H4 (cell line): ENCODE measurements around the gene KCNH6. TPM values are rescaled to one million over a fixed set of nuclear protein-coding genes. Genes with fewer than 3 reads are reported as not detected.

Experiments used
- DNase-seq: peaks from one replicate; pipeline ENCODE4 v3.0.0-alpha.2; 2015; ENCODE audit warnings: low spot score
- total RNA-seq: library from RNA; depleted of rRNA; stranded (reverse); fragments of >200 nt; shearing (Covaris generic); gene quantifications from 2 replicates; pipeline ENCODE4 v1.2.3, GENCODE V29; 2014

The KCNH6 gene
- total RNA-seq, 1 experiment from 2014 or later = not detected

DNA sequence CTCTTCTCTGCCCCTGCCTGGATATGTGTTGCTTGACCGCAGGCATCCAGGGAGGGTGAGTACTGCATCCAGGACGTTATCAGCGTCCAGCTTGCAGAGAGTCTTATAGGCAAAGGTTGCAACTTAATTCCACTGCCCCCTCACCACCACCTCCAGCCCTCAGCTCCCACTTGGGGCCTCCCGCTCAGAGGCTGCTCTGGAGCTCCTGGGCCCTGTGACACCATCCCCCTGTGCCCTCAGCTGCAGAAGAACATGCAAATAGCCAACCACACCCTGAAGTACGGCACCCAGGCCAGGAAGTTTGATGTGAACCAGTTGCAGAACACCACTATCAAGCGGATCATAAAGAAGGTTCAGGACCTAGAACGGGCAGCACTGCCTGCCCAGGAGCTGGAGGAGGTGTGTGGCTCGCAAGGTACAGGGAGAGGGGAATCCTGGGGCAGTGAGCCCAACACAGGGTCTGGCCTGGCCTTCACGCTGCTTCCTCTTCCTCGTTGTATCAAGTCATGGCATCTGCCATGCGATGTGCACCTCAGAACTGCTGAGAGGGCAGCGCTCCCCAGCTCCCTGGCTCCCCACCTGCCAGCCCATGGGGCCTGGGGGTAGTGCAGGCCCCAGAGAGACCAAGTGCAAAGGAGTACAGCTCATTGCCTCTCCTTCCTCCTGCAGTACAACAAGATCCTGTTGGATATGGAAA, 36.7 kb upstream of the KCNH6 start:
- DNase-seq = no peak

DNA sequence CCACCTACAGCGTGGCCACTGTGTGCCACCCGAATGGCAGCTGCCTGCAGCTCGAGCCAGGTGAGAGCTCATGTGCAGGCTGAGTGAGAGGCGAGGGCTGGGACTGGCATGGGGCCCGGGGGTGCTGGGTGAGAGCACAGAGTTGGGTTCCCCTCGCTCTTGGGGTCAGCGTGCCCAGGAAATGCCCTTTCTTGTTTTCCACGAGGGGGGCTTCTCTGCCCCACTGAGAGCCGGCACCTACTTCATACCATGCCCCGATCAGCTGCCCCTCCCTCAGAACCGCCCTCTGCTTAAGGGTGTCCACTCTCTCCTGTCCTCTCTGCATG, 36.2 kb upstream of the KCNH6 start:
- no peak for DNase-seq

DNA sequence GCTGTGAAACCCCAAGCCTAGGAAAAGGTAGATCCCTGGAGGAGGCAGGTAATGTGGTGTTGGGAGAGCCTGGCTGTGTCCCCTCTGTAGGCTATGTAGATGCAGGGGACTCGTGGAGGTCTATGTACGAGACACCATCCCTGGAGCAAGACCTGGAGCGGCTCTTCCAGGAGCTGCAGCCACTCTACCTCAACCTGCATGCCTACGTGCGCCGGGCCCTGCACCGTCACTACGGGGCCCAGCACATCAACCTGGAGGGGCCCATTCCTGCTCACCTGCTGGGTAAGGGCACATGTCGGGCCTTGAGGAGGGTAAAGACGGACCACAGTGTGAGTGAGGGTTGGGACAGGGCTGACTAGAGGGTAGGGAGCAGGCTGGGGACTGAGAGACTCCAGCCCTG, 34.3 kb upstream of the KCNH6 start:
- no peak for DNase-seq

DNA sequence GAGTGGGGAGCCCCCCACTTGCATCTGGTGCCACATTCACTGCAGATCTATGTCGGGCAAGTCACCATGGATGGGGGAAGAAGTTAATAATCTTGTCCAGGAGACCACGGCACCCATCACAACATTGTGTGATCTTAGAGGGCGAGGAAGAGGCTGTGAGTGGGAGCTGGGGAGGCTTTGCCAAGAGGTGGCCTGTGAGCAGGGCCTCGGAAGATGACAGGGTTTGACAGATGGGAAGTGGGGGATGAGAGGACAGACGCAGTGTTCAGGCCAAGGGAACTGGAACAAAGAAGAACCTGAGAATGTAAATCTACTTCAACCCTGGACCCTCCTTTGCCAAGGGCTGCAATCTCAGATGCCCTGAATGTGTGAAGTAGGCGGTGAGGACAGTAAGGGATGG, 33.9 kb upstream of the KCNH6 start:
- no peak for DNase-seq

DNA sequence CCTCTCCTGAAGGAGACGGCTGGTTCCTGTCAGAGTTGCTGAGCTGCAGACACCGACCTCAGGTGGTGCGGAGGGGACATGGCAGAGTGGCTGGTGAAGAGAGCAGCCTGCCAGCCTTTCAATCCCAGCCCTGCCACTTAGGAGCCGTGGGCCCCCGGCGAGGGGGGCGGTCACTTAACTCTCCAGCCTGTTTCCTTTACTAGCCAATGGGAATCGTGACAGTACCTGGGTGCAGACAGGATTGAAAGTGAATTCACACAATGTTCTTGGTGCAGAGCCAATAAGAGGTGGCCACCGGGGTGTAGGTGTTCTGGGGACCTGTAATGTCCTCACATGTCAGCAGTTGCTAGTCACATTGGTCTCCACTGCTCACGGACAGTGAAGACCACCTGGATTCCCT, 32.8 kb upstream of the KCNH6 start:
- DNase-seq = no peak

DNA sequence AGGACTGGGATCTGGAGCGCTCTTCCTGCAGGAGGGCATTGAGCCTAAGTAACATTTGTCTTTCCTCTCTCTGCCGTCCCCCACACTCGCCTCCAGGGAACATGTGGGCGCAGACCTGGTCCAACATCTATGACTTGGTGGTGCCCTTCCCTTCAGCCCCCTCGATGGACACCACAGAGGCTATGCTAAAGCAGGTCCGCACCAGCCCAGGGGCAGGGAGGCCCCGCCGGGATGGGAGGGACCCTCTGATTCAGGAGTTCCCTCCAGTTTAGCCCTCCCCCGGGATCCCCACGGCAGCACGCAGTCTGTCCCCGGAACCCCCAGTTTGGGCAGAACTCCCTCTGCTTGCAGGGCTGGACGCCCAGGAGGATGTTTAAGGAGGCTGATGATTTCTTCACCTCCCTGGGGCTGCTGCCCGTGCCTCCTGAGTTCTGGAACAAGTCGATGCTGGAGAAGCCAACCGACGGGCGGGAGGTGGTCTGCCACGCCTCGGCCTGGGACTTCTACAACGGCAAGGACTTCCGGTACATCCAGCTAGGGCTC, 32.2 kb upstream of the KCNH6 start:
- no peak for DNase-seq

DNA sequence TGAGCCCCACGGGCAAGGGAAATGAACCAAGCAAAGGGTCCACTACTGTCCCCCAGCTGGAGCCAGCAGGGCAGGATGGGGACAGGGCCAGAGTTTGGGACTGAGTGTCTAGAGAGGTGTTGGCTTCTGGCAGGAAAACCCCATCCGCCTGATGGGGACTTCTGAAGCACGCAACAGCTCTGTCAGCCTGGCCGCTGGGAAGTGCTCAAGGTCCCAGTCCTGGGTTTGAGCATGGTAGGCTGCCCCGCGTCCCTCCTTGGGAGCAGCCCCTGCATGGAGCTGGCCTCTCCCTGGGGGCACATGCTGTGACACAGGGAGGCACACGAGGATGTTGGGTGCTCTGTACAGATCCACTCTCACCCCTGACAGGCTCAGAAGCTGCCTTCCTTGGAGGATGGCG, 31.7 kb upstream of the KCNH6 start:
- no peak for DNase-seq

DNA sequence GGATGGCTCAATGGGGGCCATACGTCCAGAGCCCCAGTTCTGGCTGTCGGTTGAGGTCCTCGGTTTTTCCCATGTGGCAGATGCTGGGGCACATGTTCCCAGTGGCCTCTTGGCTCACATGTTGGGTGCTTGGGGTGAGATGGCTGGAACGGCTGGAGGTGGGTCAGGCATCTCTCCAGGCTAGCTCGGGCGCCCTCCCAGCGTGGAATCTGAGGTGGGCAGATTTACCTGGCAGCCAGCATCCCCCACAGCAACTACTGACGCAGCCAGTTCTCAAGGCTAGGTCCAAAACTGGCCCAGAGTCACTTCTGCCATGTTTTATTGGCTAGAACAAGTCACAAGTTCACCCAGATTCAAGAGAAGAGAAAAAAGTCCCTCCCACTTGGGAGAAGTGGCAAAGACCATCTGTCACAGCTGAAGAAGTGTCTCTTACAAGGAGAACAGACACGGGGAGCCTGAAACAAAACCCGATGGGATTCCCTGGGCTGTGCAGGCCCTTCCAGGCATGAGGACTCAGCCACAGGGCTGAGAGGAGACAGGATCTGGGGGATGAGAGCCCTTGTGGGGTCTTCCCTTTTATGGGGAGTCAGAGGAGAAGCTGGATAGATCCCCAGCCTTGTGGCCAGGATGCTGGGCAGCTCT, 31.1 kb upstream of the KCNH6 start:
- no peak for DNase-seq

DNA sequence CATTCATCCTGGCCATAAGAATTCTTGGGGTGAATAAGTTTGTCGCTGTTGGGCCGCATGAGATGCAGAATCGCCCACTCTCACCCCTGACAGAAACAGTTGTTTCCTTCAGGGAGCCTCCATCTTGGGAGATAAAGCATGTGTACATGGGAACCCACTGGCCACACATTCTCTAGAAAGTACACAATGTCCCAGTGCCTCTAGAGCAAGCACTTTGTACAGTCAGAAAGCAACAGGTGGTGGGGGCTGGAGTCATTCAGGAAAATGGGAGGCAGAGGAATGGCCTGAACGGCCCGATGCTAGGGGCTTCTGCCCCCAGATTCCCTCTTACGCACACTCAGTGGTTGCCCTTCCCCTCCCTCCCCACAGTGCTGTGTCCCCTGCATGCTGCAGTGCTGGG, 30.2 kb upstream of the KCNH6 start:
- DNase-seq = no peak

DNA sequence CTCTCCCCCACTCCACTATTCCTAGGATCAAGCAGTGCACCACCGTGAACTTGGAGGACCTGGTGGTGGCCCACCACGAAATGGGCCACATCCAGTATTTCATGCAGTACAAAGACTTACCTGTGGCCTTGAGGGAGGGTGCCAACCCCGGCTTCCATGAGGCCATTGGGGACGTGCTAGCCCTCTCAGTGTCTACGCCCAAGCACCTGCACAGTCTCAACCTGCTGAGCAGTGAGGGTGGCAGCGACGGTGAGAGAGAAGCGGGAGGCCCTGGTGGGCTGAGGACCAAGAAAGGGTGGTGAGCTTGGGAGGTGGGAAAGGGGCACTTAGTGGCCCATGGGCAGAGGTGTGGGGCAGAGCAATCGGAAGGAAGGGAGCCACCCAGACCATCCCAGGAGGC, 29.7 kb upstream of the KCNH6 start:
- no peak for DNase-seq

DNA sequence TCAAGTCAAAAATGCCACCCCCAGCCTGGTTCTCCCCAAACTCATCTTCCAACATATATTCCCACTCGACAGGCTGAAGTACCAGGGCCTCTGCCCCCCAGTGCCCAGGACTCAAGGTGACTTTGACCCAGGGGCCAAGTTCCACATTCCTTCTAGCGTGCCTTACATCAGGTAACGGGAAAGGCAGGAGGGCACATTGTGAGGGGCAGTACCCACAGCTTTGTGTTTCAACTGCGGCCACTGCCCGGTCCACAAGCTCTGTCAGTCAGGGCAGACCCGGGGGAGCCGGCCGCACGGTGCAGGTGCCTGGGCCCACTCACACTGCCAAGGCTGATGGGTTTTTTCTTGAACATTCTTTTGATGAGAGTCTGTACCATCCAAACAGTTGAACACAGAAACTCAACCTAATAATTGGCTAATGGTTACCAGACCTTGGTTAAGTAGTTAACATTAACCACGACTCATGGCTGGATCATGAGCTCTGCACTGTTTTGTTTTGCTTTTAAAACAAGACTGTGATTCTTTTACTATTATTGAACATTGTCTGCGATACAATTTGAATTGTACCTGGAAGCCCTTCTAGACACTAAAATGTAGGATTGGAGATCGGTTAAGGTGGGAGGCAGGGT, 28.7 kb upstream of the KCNH6 start:
- no peak for DNase-seq

DNA sequence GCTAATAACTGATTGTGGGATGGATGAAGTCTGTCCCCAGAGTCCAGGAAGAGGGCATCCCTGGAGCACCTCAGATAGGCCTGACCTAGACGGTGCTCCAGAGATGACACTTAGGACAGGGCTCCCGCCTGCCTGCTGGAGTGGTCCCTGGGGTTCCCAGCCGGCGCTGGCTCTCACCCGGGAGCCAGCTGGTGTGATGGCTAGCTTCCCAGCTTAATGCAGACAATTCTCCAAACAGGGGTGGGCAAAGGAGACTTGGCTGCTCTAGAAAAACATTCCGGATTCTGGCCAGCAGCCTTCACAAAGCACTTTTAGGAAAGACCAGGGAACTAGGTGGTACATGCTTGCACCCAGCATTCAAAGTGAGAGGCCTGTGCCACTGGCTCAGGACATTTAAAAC, 27.7 kb upstream of the KCNH6 start:
- no peak for DNase-seq

DNA sequence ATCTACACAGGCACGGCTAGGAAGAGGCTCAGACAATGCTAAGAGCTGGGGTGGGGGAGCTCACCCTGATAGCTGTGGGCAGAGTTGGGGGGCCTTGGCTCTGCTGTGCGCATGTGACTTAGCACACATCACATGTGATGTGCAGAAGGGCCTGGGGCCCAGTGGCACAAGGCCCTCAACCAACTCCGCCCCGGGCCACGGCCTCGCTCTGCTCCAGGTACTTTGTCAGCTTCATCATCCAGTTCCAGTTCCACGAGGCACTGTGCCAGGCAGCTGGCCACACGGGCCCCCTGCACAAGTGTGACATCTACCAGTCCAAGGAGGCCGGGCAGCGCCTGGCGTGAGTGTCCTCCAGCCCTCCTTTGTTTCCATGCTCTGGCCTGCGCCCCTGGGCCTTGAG, 27.0 kb upstream of the KCNH6 start:
- DNase-seq = no peak

DNA sequence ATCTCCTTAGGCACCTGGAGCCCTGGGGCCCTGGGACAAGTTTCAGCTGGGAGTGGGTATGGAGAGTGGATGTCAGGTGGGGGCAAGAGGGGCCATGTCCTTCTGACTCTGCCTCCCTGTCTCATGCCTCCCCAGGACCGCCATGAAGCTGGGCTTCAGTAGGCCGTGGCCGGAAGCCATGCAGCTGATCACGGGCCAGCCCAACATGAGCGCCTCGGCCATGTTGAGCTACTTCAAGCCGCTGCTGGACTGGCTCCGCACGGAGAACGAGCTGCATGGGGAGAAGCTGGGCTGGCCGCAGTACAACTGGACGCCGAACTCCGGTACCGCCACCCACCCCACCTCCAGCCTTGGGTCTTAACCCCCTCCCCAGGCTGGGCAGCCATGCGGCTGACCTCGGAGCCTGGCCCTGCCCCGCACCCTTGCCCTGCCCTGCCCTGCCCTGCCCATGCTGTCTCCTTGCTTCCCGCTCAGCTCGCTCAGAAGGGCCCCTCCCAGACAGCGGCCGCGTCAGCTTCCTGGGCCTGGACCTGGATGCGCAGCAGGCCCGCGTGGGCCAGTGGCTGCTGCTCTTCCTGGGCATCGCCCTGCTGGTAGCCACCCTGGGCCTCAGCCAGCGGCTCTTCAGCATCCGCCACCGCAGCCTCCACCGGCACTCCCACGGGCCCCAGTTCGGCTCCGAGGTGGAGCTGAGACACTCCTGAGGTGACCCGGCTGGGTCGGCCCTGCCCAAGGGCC, 26.3 kb upstream of the KCNH6 start:
- DNase-seq = no peak

DNA sequence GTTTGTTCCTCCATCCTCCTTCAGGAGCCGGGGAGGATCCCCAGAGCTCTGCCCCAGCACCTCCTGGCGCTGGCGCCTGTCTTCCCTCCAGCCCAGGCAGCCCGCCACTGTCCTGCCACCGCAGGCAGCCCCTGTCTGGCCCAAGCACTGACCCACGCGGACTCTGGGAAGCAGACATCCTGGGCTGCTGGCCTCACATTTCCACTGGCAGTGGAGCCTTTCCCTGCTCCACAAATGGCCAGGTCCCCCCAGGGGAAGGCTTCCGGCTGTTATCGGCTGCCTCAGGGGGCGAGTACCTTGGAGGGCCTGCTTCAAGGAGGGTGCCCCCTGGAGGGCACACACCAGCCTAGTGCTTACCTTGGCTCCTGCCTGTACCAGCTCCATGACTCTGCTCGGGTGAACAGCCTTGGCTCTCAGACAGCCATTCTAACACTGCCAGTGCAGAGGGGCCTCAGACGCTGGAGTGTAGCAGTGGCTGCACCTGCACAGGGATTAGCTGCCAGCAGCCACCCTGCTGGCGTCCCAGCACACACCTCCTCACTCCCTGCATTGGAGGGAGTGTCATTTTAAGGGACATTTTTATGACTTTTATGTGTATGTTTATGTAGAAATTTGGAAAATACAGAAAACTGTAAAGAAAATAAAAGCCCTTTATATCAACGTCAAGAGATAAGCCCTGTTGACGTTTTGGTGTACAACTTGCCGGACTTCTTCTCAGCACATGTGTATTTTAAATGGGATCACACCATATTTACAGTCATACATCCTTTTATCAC, 25.3 kb upstream of the KCNH6 start:
- DNase-seq = peak; percentile 54

DNA sequence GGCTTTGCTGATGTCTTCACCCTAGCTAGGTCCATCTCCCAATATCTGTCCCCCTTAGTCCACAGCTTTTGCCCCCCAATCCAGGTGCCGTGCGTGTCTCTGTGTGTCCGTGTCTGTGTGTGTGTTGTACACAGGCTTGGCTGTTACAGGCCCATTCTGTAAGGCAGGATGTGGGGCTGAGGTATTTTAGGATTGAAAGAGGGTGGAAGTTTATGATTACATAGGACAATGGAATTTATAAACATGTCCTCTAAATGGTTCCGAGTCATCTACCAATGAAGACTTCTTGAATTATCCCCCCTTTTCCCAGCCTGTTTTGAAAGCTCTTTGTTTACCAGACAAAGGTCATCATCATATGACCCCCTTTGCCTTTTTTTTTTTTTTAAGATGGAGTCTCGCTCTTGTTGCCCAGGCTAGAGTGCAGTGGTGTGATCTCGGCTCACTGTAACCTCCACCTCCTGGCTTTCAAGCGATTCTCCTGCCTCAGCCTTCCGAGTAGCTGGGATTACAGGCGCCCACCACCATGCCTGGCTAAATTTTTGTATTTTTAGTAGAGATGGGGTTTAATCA, 24.4 kb upstream of the KCNH6 start:
- peak; percentile 90 for DNase-seq

DNA sequence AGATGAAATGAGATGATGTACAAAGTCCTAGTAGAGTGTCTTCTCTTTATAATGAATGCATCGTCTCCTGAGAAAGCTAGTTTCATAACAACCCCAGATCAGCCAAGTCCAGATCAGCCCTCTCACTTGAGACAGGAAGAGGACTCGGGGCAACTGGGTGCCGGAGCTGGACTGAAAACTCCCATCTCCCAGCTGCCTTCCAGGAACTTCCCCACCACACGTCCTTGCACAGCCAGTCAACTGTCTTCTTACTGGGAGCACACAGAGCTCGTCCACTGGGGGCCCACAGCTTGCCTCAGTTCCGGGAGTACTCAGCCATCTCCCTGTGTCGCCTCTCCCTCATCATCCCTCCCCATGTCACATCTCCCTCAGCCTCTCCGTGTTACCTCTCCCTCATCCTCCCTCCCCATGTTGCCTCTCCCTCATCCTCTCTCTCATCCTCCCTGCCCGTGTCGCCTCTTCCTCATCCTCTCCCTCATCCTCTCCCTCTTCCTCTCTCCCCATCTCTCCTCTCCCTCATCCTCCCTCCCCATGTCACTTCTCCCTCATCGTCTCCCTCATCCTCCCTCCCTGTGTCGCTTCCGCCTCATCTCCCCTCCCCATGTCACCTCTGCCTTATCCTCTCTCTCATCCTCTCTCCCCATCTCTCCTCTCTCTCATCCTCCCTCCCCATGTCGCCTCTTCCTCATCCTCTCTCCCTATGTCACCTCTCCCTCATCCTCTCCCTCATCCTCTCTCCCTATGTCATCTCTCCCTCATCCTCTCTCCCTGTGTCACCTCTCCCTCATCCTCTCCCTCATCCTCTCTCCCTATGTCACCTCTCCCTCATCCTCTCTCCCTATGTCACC, 22.4 kb upstream of the KCNH6 start:
- DNase-seq = no peak

DNA sequence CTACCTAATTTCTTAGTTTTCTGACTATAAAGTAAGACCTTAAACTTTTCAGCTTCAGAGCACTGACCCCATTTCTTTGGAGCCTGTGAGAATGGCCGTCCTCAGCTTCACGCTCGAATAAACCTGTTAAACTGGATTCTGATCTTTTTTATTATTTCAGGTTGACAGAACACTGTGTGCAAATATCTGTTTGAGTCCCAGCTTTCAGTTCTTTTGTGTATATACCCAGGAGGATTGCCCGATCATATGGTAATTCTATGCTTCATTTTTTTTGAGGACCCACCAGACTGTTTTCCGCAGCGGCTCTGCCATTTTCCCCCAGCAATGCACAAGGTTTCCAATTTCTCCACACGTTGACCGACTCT, 19.8 kb upstream of the KCNH6 start:
- DNase-seq = no peak

DNA sequence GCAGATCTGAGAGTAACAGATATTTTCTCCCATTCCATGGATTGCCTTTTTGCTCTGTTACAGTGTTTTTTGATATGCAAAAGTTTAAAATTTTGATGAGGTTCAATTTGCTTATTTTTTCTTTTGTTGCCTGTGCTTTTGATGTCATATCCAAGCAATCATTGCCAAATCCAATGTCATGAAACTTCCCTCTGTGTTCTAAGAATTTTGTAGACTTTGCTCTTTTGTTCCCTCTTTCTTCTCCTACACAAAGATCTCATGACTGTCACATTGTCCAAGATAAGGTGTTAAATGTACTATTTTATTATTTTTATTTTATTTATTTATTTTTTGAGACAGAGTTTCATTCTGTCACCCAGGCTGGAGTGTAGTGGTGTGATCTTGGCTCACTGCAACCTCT, 18.9 kb upstream of the KCNH6 start:
- DNase-seq = no peak

DNA sequence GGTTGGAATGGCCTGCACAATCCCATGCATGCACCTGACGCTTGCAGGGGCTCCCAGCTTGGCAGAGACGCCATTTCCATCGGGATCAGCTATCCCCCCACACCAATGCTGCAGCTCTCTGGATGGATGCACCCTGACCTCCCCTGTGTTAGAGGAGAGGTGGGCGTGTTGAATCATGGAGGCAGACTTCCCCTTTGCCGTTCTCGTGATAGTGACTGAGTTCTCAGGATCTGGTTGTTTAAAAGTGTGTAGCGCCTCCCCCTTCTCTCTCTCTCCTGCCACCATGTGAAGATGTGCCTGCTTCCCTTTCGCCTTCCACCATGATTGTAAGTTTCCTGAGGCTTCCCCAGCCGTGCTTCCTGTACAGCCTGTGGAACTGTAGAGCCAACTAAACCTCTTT, 17.8 kb upstream of the KCNH6 start:
- no peak for DNase-seq

DNA sequence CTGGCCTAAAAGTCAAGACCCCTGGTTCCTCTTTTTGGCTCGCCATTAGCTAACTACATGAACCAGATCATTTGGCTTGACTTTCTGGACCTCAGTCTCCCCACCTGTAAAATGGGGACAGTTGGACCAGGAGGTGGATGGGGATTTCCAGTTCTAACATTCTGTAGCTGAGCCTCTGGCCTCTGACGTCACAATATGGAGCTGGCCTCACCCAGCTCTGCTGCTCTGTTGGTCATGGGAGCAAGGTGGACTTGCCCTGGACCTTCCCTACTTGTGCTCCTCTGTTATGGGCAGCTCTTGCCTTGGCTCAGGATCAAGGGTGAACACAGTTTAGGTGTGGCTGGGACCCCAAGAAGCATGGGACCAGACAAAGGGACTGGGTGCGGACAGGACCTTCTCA, 16.5 kb upstream of the KCNH6 start:
- DNase-seq = no peak
